Amygdala (tissue), 56 donors: ENCODE results near the gene ZFAND3.

Source experiments
- DNase-seq, 56 donors: peaks; one replicate each; lab custom pipeline; 2025; lab: John Stamatoyannopoulos, UW

ZFAND3 gene

DNA sequence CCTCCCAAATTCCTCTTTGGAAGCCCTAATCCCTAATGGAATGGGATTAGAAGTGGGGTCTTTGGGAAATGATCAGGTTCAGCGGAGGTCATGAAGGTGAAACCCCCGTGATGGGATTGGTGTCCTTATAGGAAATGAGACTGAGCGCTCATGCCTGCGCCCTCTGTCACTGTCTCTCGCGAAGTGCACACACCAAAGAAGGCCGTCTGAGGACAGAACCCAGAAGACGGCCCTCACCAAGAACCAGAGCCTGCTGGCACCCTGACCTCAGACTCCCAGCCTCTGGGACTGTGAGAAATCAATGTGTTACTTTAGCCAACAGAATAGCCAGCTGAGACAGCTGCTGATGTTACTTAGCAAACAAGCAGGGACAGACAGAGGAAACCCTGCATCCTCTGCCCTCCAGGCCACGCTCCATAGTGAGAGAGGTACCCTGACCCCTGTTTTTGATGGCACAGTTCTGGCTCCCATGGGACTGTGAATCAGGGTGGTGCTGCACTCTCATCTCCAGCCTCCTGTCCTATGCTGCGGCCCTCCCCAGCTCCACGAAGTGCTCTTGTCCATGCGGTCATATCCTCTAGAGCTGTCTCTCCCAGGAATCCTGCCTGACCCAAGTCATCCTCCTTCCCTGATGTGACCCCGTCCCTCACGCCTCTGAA lies 369.3 kb downstream of the ZFAND3 start:
- DNase-seq = no peak

DNA sequence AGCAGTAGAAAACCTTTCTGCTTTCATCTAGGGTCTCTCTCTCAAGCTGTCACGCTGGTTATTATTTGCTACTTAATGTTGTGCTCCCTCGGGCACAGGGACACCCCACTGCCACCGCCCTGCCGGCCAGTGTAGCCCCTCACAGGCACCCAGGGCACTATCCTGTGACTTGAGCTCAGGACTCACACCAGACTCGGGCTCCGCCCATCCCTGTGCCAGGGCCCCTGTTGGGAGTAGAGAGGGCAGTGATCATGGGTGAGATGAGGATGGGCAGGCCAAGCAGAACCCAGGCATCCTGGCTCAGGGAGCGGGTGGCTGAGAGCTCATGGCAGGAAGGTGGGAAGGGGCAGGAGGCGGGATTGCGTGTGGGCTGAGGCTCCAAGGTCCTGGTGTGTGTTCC lies 371.9 kb downstream of the ZFAND3 start:
- DNase-seq = no peak

DNA sequence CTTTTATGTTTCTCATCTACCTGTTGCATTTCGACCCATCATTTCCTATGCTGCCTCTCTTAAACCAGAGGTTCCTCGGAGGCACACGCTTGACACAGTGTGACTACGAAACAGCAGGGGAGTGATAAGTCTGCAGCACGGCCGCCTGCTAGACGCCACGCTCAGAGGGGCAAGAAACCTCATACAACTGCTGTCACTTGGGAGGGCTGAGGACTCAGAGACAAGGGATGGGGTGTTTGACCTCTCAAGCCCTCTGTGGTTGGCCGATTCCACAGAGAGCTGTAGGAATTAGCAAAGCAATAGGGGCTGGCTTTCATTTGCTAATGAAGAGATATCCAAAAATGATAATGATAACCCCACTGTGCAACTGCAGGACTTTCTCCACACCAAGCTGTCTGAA lies 372.5 kb downstream of the ZFAND3 start:
- no peak for DNase-seq

DNA sequence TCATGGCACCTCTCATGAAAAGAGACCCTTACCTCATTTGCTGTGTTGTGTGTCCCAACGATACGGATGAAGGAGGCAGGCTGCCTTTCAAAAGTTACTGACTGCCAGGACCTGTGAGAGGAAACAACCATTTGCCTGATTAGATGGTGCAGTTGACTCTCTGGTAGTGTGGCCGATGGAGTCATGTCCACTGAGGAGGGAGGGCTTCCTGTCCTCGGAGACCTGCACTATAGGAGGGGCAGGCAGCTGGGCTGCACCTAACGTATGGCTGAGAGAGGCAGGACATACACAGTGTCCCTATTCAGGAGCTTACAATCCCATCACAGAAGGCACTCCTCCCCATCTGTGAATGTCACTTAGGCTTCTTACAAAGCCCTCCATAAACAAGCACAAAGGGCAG lies 373.0 kb downstream of the ZFAND3 start:
- DNase-seq = no peak

DNA sequence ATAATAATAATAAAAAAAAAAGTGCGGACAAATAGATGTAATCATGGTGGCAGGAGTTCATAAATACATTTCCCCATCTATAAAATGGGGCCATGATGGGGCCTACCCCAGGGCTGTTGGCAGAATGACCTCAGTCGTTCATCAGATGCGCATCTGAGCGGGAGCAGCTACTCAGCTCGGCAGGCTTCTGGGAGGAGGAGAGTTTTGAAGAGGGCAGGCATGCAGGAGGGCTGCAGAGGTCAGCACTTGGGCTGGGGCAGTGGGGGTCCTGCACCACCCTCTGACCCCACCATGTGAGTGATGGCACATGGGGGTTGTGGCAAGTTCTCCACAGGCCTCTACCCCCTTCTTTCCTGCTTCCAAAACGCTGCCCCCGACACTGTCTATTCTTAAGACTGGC lies 373.5 kb downstream of the ZFAND3 start:
- no peak for DNase-seq

DNA sequence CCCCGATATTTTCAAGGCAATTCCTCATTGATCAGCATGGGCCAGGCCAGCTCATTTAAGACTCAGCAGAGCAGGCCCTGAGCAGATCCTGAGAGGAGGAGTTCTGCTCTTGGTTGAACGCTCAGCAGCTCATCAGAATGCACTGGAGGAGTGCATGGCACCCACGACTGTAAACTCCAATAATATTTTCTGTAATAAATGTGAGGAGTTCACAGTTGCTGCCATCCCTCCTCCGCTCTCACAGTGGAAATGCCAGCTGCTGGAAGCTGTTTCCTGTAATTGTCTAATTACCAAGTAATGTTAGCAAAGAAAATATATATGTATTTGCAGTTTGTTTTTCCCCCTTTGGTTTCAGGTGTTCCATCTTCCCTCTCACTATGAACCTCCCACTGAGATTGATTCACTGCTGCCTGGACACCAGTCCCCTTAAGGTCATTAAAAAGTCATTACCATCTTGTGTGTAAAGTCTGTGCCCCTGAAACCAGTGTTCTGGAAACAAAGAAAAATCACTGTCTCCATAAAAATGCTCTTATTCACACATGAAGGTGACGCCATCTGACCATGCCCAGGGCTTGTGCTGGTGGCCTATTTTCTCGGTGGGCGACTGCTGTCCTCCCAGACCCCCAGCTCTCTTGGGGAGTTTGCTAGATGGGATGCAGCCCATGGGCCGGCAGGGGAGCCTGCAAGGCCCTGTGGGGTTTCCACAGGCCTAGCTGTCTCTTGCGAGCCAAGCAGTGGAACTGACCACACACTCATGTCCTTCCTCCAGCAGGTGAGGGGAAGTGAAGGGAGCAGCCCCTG lies 374.2 kb downstream of the ZFAND3 start:
- peak in 2 of 56 donors; percentile 11 to 31 for DNase-seq

DNA sequence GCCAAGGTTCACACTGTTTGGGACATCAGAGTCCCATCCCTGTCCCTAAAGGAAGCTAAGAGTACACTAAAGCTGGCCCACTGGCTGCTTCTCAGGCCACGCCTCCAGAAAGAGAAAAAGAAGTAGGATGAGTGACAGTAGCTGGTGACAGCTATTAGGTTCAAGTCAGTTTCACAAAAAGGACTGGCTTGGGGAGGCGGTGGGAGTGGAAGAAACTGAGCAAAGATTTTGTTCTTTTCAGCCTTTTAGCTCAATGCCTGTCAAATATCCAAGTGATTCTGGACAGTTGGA lies 374.7 kb downstream of the ZFAND3 start:
- no peak for DNase-seq

DNA sequence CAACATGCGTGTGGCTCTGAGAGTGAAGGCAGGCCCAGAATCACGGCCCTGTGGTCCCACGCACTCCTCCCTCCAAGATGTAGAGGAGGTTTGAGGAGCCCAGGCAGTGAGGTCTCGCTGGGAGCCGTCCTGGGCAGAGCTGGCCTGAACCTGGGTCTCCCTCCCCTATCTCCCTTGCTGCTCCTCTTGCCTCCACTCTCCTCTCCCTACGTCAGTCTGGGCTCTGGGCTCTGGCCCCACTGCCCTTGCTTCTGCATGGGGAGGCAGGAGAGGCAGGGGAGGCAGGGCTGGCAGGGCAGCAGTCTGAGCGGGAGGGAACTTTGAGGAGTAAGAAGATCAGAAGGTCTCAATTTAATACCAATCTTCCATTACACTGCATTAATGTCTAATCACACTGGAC lies 375.1 kb downstream of the ZFAND3 start:
- no peak for DNase-seq

DNA sequence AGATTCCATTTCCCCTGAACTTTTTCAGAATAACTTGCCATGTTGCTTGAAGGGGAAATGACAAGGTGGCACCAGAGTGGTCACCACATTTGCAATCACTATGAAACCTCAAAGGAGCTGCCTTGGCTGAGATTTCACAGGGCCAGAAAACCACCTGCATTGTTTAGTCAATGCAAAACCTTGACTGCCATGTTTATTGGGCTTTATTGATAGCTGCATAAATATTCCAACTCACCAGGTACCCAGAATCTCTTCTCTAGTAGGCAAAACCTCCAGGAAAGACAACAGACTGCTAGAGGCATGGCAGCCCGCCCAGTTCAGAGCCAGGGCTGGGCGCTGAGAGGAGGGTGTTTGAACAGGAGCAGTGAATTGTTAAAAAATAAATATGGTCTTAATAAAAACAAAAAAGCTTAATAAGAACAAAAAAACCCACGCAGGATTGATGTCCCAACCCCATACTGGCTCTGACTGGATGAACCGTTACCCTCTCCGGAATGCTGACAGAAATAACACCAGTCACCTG lies 375.6 kb downstream of the ZFAND3 start:
- DNase-seq = no peak

DNA sequence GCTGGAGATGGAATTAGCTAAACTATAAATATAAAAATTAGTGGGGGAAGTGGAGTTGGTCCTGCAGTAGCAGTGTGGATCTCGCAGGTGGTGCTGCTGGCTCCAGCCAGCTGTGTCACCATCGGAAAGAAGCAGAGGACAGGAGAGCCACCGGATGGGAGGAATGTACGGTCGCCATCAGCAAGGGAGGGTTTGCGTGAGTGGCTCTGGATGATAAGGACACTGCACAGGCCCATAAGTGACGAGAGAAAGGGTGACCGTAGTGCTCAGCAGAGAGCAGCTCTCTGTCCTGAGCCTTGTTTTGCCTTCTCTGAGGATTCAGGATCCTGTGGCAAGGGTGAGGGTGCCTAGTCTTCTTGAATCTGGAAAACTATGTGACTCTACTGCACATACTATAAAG lies 378.7 kb downstream of the ZFAND3 start:
- DNase-seq = no peak
